T-helper 1 cell (primary cell): ENCODE results near the gene LRRC51.

ENCODE experiments used
- DNase-seq, 5 donors: peaks; one replicate each; pipeline ENCODE4 v3.0.0-alpha.2; 2012 to 2020

LRRC51 gene

DNA sequence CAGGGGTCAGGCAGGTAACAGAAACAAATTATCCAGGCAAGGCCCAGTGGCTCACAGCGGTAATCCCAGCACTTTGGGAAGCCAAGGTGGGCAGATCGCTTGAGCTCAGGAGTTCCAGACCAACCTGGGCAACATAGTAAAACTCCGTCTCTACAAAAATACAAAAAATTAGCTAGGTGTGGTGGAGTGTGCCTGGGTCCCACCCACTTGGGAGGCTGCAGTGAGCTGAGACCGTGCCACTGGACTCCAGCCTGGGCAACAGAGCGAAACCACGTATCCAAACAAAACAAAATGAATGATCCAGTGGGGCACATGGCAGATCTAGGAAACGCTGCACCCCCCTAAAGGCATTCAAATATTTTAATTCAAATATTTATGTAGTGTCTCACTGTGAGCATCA, 10.2 kb upstream of the LRRC51 start:
- no peak for DNase-seq

DNA sequence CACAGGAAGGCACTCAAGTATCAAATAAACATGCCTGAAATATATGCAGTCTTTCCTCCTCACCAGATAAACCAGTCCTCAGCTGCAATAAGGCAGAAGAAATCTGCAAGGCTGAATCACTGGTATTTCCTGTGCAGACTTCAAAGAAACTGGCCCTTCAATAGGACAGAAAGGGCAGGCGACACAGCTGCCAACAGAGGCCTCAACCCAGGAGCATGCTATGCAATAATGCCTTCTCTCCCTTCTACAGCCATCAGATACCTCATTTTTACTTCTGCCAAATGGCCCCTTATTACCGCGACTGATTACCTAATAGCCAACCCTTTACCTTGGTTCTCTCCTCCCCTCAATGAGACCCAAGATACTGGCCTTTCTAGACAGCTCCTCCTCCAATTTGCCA, 8.3 kb upstream of the LRRC51 start:
- DNase-seq = peak in 1 of 5 donors; percentile 26

DNA sequence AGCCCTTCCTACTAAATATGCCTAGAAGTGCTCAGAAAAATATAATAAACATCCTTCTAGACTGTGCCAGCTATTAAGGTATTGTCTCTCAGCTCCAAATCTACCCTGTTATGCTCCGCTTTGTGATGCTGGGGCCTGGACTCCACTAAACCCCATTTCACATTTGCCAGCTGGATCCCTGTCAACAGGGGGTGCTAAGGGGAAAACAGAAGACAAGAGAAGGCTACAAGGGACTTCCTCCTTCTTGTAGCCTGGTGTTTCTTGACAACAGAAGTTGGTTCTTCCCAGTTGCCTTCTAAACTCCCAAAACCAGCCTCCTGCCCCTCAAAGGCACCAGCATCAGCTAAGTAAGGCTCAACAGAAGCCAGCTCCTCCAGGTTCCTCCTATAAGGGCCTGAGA, 5.5 kb upstream of the LRRC51 start:
- no peak for DNase-seq

DNA sequence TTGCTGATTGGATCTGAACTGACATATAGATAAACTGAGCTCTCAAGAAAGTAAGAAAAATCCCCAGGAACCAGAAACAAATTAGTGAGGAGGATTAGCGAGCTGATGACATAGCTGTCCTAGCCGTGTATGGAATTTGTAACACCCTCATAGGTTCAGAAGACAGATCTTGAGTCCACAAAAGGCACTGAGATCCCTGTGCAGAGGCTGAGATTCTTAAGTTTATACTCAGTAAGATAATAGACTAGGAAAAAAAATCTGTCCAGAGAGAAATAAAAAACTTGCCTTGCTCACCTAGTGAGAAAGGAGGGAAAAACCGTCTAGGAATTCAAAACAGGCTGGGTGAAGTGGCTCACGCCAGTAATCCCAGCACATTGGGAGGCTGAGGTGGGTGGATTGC, 4.9 kb upstream of the LRRC51 start:
- DNase-seq = no peak

DNA sequence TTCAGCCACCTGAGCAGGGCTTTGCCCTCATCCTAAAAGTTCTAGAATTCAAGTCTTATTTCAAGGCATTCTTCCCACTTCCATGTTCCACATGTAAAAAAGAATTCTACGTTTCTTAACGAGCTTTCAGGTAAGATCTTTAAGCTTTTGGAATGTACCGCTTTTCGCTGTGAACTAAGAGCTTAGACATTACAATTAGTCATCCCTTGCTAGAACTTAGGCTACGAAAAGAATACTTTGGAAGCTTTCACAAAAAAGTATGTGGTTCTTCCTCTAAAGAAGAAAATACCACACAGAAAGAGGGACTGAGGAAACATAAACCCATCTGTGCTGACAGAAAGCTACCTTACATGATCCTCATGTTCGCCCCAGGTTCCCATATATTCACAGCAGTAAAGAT, 2.2 kb upstream of the LRRC51 start:
- no peak for DNase-seq

DNA sequence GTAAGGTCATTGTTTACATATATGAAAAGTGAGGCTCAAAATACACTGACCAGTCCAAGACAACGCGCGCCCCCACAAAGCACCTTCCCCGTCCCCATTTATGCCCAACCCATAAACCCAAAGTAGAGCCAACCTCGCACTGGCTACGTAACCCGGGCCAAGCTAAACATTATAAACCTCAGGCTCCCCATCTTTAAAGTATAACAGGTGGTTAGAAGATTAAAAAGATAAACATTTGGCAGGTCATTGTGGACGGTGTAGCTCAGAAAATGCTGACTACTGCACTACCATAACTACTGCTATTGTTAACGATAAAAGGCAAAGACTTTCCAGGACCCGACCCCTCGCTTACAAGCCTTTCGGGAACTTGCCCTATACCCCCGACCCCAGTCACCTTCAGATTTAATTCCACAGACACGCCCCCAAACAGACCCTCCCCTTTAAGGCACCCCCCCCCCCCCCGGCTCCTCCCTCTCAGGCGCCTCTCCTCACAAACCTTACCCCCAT, 778 bp upstream of the LRRC51 start:
- peak in 4 of 5 donors; percentile 7 to 35 (median 12) for DNase-seq

DNA sequence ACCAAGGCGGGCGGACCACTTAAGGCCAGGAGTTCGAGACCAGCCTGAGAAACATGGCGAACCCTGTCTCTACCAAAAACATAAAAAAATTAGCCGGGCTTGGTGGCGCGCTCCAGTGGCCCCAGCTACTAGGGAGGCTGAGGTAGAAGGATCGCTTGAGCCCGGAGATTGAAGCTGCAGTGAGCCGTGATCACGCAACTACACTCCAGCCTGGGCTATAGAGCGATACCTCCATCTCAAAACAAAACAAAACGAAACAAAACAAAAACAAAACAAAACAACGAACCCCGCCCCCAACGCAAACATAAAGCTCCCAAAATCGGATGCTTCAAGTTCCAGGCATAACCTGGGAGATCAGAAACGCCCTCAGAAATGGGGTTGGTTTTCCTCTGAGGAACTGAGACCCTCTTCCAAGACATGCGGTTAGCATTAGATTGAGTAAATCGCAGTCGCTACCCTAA, 564 bp downstream of the LRRC51 start:
- DNase-seq = no peak

DNA sequence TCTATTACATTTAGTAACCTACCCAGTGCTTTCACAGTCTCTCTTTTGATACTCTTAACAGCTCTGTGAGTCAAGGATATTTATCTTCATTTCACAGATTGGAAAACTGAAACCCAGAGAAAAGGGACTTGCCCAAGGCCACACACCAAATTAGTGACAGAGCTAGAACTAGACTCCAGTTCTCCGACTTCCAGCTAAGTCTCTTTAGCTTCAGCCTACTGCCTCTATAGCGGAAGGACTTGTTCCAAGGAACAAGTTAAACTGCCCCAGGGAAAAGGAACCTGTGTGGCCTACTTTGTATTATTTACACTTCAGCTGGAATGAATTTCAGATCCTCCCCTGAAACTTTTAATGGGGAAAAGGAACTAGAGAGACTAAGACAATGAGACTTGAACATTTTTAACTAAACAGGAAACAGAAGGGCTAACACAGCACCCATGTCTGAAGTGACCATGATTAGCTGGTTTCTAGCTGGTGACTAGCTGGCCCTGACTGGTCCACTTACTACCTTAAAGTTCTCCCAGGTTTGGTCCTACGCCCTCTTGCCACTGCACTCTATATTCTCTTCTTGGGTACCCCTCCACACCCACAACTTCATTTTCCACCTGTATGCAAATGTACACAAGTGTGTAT, 1.3 kb downstream of the LRRC51 start:
- no peak for DNase-seq

DNA sequence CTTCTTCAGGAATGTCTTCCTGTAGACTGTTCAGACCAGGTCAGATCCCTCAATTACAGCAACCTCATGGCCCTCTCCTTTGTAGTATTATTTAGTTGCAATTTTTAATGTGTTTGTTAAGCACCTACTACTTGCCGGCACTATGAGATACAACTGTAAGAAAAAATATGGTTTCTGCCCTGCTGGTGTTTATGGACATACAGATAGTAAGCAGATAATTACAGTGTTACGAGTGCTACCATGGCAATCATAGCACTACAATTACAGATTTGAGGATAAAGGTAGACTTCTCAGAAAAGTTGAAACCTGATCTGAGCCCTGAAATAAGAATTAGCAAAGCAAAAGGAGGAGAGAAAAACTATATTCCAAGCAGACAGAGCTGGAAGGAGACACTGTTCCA, 2.8 kb downstream of the LRRC51 start:
- no peak for DNase-seq

DNA sequence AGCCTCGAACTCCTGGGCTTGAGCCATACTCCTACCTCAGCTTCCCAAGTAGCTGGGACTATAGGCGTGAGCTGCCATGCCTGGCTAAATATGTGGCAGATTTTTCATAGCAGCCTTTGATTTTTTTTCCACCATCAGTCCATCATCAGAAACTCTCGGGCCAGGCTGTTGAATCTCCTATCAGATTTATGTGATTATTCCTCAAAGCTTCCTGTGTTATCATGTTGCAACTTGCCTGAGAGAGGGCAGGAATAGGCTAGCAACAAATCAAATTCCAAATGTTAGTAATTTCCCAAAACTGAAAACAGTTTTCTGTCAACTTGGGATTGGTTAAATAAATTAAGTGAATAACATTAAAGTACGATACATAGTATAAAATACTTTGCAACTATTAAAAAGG, 3.4 kb downstream of the LRRC51 start:
- DNase-seq = no peak

DNA sequence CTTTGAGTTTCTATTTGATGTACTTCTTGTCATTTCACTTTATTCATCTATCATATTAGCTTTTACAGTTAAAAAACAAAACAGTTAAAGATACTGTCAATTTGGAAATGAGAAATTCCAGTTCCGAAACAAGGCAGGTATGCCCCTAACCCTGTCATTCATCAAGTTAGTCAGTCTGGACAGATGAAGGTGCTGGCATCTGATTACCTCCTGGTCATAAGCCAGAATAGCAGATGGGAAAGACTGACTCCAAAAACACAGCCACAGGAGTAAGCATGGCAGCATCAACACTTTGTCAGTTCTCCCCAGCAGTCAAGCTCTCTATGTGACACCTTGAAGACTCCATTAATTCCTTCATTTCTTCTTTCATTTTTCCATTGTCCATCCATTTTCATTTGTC, 4.3 kb downstream of the LRRC51 start:
- DNase-seq = no peak

DNA sequence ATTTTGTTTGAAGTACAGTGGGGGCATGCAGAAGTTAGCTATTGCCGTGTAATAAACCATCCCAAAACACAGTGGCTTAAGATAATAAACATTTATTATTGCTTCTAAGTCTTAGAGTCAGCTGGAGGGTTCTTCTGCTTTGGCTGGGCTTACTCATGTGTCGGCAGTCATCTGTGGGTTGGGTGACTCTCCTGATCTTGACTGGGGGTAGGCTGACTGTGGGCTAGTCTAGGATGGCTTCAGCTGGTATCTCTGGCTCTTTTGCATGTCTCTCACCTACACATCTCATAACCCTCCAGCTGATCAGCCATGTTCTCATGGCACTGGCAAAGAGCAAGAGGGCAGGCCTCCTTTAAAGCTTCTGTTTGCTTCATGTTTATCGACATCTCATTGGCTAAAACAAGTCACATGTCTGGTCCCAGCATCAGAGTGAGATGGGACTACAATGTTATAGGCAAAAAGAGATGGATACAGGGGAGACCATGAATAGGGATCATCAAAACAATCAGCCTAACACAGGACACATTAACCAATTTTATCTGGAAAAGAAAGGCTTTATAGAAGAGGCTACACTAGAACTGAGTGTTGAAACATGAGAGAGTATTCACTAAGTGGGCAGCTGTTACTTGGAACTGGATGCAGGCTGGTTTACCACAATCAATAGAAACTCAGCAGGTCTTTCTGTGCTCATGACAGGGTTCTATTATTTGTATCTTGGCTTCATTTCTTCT, 5.1 kb downstream of the LRRC51 start:
- no peak for DNase-seq

DNA sequence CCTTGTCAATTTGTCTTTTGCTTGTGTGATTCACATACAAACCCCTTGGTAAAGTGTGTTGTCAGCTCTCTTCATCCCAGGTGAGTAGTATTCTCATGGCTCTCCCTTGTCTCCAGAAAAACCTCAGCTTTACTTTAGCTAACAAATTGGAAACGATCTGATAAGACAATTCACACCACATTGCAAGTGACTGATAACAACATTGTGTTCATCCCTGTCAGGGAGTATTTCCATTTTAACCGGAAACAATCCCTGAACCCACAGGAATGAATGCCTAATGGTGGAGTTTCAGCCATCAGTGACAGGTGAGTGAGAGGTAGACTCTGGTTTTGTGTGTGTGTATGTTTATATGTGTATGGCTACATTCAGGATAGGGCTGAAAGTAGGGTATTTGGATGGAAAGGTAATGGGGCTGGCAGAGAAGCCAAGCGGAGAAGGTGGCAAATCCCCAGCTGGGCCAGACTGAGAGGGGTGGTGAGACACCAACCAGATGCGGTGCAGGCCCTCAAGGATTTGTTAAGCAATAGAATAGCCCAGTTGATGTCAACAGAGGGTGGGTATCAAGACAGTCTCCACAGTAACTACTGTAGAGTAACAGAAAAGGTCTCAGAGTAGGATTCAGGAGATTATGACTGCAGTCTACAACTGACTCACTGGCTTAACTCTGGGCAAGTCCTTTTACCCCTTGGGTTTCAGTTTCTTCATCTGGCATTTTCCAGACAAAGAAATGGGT, 7.6 kb downstream of the LRRC51 start:
- DNase-seq = no peak

DNA sequence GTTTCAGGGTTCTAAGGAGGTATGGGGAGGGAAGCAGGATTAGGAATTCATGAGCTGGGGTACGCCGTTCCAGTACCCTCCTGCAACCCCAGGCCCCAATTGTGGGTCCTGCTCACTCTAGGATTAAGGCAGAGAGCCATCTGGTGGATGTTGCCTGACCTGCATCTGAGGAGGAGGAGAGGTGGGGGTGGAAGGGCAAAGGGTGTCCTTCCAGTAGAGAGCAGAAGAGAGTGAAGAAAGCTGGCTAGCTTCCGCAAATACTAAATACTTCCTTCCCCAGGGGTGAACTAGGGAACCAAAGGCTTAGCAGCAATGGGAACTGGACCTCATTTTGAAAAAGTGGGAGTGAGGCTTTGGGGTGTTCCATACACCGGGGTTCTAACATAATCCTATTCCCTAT, 10.6 kb downstream of the LRRC51 start:
- DNase-seq = peak; percentile 19 to 62 (median 49)

DNA sequence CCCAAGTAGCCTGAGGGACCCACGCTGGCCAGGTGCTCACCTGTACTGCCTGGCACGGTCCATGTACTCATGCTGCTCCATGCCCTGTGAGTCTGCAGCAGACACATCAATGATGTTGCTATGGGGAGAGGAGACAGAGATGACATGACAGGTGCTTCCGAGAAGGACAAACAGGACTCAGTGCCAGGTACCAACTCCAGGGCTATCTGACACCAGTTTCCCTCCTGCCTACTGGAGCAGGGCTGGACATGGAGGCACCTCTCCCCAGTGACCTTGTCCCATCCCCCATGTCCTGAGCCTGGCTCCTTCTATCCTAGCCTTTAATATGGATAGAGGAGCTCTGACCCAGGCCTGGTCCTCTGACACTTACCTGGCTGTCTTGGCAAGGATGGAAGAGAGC, 18.1 kb downstream of the LRRC51 start:
- no peak for DNase-seq

DNA sequence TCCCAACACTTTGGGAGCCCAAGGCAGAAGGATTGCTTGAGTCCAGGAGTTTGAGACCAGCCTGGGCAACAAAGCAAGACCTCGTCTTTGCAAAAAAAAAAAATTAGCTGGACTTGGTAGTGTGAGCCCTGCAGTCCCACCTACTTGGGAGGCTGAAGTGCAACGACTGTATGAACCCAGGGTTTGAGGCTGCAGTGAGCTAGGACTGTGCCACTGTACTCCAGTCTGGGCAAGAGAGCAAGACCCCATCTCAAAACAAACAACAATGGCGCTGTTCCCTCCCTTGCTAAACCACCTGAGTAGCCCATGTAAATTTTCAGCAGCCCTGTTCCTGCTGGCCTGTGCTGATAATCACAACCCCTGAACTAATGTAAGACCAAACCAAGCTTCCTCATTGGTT, 19.4 kb downstream of the LRRC51 start:
- DNase-seq = no peak

DNA sequence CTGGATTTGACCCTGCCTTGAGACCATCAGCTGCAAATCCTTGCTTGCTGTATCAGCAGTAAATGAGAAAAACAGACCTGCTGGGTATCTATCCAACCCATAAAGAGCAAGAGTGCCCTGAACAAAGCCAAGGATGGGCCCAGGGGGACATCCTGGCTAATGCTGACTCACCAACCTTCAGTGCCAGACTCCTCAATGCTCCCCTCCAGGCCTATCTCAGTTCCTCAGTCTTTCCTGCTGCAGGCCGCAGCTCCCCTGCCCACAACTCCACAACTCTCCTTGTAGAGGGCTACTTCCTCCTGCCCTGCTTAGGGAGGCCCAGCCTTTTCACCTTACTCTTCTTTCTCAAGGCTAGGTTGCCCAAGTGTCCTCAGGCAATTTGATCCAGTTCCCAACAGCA, 19.8 kb downstream of the LRRC51 start:
- DNase-seq = no peak

DNA sequence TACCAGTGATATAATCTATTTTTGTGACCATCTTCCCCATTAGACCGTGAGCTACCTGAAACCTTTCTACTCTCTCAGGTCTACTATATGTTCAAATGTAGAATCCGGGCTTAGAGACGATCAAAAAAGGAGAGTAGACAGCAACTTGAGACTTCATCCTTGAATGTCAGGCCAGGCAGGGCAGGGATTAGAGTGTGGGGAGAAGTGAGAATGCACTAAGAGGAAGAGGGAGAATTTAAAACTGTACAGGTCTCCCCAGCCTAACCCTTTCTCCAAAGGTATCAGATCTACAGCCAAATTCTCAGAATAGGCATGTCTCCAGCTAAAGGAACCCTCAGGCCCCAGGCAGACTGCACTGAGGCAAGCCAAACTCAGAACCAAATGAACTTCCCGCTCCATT, 21.5 kb downstream of the LRRC51 start:
- no peak for DNase-seq

DNA sequence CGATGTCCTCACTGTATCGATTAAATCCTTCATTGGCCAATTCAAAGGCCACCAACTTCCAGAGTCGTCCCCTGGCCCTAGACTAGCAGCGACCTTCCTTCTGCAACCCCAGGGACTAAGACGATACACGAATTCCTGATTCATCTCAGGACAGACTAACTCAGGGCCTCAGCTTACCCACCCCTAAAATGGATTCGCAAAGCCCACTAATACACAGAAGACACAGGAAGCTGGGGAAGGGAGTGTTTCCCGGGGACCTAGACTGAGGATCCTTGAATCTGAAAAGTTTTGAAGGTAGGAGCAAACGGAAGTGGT, 21.9 kb downstream of the LRRC51 start:
- no peak for DNase-seq

DNA sequence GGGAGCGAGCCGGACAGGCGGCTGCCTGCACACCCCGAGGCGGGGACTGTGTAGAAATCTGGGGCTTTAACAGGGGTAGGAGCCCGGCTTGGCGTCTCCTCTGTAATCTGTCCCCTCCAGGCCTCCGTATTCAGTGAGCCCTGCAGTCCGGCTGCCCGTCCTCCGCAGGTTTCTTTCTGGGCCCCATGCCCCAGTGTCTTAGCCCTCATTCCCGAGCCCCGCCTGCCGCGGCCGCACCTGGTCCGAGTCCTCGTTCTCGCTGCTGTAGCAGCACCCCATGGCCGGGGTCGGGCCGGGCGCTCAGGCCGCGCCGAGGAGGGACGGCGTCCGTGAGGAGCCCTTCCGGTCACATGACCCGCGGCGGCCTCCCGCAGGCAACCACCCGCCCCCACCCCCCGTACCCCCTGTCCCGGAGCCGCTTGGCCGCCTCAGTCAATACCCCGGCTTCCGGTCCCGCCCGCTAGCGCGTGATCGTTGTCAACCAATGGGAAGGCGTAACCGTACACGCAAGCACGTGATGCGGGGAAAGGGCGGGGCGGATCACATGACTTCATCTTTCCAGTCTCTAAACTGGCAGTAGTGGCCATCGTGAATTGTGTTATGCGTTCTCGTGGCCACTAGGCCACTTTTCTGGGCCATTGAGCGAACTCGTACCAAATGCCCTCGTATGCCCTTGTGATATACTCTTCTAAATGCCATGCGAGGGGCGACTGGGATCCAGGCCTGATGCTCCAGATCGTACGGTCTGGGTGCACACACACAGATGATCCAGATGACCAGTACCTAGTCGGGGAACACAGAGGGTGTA, 22.5 kb downstream of the LRRC51 start, which contains the start of gene LAMTOR1:
Gene LAMTOR1, minus strand, starts transcription at position 352 of the 808 bp plus-strand sequence. Its CDS starts 73 bp downstream, at position 279.
- peak; percentile 93 to 98 (median 96) for DNase-seq

DNA sequence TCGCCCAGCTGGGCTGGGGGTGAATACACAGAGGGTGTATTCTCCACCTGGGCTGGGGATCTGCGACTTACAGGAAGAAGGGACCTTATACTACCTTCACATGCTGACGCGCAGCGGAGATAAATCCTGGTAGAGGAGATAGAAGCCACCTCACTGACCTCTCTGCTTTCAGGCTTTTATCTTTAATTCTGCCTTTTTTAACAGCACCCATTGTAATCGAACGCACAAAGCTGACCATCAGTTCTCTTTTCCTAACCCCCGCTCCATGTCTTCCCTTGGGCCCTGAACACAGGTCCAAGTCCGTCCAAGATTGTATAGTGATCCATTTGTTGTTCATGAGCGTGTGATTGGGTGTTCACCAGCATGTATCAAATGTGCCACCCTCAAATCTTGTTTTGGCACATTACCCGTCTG, 23.1 kb downstream of the LRRC51 start:
- DNase-seq = no peak

DNA sequence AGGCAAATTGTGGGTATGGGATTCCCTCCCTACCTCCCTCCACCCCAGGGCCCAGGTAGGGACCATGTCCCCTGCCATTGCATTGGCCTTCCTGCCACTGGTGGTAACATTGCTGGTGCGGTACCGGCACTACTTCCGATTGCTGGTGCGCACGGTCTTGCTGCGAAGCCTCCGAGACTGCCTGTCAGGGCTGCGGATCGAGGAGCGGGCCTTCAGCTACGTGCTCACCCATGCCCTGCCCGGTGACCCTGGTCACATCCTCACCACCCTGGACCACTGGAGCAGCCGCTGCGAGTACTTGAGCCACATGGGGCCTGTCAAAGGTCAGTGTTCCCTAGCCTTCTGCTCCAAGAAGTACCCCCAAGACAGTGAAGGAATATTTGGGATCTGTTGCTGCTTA, 25.2 kb downstream of the LRRC51 start, which contains the start of gene TOMT:
Gene TOMT, plus strand, starts transcription at position 37 of the 400 bp plus-strand sequence. Its CDS starts 28 bp downstream, at position 65.
- DNase-seq = no peak
